B cell (primary cell): ENCODE measurements around the gene DNMBP. TPM values are rescaled to one million over a fixed set of nuclear protein-coding genes. Genes with fewer than 3 reads are reported as not detected.

Source experiments
- ATAC-seq: fragments of 200-7000 bp; cut with Tn5 transposase; one replicate; pipeline ENCODE4 v1.10.0; 2021; ENCODE audit warnings: low read depth, mild to moderate bottlenecking, moderate number of reproducible peaks, moderate library complexity
- CTCF ChIA-PET: fragments of 350-600 bp; sonication (Branson Sonifier 250); formaldehyde crosslinking; loops from one replicate; lab custom pipeline; 2021; ENCODE audit warnings: antibody characterized with exemption, inconsistent platforms; lab: Charles Lee
- POLR2A ChIA-PET: fragments of 350-600 bp; sonication (Branson Sonifier 250); formaldehyde crosslinking; loops from one replicate; lab custom pipeline; 2021; ENCODE audit warnings: antibody characterized with exemption; lab: Charles Lee
- DNase-seq: peaks from one replicate; pipeline ENCODE4 v3.0.0; 2013
- H2AFZ ChIP-seq: 2 replicates; pipeline ENCODE4 v1.6.1; 2012; ENCODE audit warnings: mild to moderate bottlenecking, low read depth, low read length; ENCODE audit not compliant: insufficient read depth, poor library complexity, severe bottlenecking
- H3K27ac ChIP-seq, 2 donors: 1 replicate in 1 of 2; 2 replicates in 1 of 2; pipeline ENCODE4 v1.5.1; 2012 to 2013; ENCODE audit warnings: low read length in 2 of 2, mild to moderate bottlenecking in 2 of 2, moderate library complexity in 1 of 2
- H3K27me3 ChIP-seq, 4 experiments: fragments of 200-600 bp in 1 of 4; sonication (generic) in 1 of 4; replicated peaks in 1 of 4; 1 replicate in 2 of 4; 2 replicates in 2 of 4; pipeline versions ENCODE4 v1.6.1 to v1.7.0; 2013 to 2016; ENCODE audit warnings: low read length in 3 of 4, mild to moderate bottlenecking in 2 of 4, mixed read lengths in 1 of 4, moderate library complexity in 1 of 4; ENCODE audit not compliant: insufficient read depth in 4 of 4, control insufficient read depth in 3 of 4; ENCODE audit errors: control extremely low read depth in 1 of 4
- H3K36me3 ChIP-seq, 2 experiments: replicated peaks in 1 of 2; 1 replicate in 1 of 2; 2 replicates in 1 of 2; pipeline versions ENCODE4 v1.6.1 to v1.7.1; 2013; ENCODE audit warnings: low read length in 1 of 2; ENCODE audit not compliant: insufficient read depth in 2 of 2, control insufficient read depth in 1 of 2; ENCODE audit errors: control extremely low read depth in 1 of 2, extremely low read depth in 1 of 2
- H3K4me1 ChIP-seq, 2 donors: fragments of 200-600 bp in 1 of 2; sonication (generic) in 1 of 2; 1 replicate in 1 of 2; 2 replicates in 1 of 2; pipeline versions ENCODE4 v1.5.1 to v1.6.1; 2013 to 2017; ENCODE audit warnings: low read length in 2 of 2; ENCODE audit not compliant: control insufficient read depth in 2 of 2, insufficient read depth in 2 of 2
- H3K4me2 ChIP-seq: replicated peaks from 2 replicates; pipeline ENCODE3; 2012; ENCODE audit warnings: mild to moderate bottlenecking, low read depth, low read length; ENCODE audit not compliant: poor library complexity, severe bottlenecking
- H3K4me3 ChIP-seq, 5 experiments: fragments of 200-600 bp in 1 of 5; sonication (generic) in 1 of 5; 1 replicate in 3 of 5; 2 replicates in 2 of 5; pipeline versions ENCODE4 v1.5.1 to v1.7.0; 2011 to 2016; ENCODE audit warnings: low read length in 4 of 5, mild to moderate bottlenecking in 4 of 5, low read depth in 2 of 5, control low read depth in 1 of 5, moderate library complexity in 1 of 5; ENCODE audit not compliant: insufficient read depth in 1 of 5; ENCODE audit errors: control extremely low read depth in 1 of 5, extremely low read depth in 1 of 5
- H3K79me2 ChIP-seq: fragments of 200-600 bp; sonication (generic); one replicate; pipeline ENCODE4 v1.6.0; 2016; ENCODE audit warnings: low read length; ENCODE audit not compliant: control insufficient read depth, insufficient read depth
- H3K9ac ChIP-seq: fragments of 200-600 bp; sonication (generic); 2 replicates; pipeline ENCODE4 v1.6.1; 2017; ENCODE audit warnings: mild to moderate bottlenecking, low read length, moderate library complexity
- H3K9me3 ChIP-seq, 3 donors: one replicate each; pipeline versions ENCODE4 v1.6.1 to v1.7.1; 2013; ENCODE audit warnings: low read length in 2 of 3; ENCODE audit not compliant: control insufficient read depth in 2 of 3, insufficient read depth in 1 of 3; ENCODE audit errors: control extremely low read depth in 1 of 3
- H4K20me1 ChIP-seq: 2 replicates; pipeline ENCODE4 v1.6.0; 2012; ENCODE audit warnings: mild to moderate bottlenecking, low read length; ENCODE audit not compliant: insufficient read depth, control insufficient read depth, poor library complexity, severe bottlenecking
- H3K27ac Mint-ChIP-seq: one replicate; pipeline ENCODE4 v1.8.0; 2021; ENCODE audit warnings: mixed read lengths
- H3K27me3 Mint-ChIP-seq: one replicate; pipeline ENCODE4 v1.8.0; 2021; ENCODE audit warnings: mixed read lengths
- H3K4me1 Mint-ChIP-seq: one replicate; pipeline ENCODE4 v1.8.0; 2021; ENCODE audit warnings: mixed read lengths
- H3K4me3 Mint-ChIP-seq: one replicate; pipeline ENCODE4 v1.8.0; 2021; ENCODE audit warnings: mixed read lengths
- H3K9me3 Mint-ChIP-seq: one replicate; pipeline ENCODE4 v1.8.0; 2022; ENCODE audit warnings: mixed read lengths; ENCODE audit not compliant: insufficient read depth
- CTCF ChIP-seq: fragments of 200-600 bp; IDR thresholded peaks from one replicate; pipeline ENCODE4 v1.8.0; 2022; ENCODE audit warnings: antibody characterized with exemption, mild to moderate bottlenecking
- EZH2 ChIP-seq: IDR thresholded peaks from 2 replicates; pipeline ENCODE4 v1.6.1; 2012; ENCODE audit warnings: borderline replicate concordance, low read depth, mild to moderate bottlenecking, moderate library complexity, low read length; ENCODE audit not compliant: insufficient read depth, poor library complexity, severe bottlenecking
- WGBS: methylation state at CpG from one replicate; pipeline ENCODE4 v1.1.5; 2013; ENCODE audit warnings: missing lambda C conversion rate; ENCODE audit not compliant: insufficient coverage; 5-methylcytosine and 5-hydroxymethylcytosine counted together
- intact Hi-C: fragments of 100-400 bp; cut with micrococcal nuclease; formaldehyde crosslinking; loops from one replicate; pipeline ENCODE4 v1.10.0; 2022
- polyA plus RNA-seq: library from polyadenylated mRNA; depleted of rRNA; stranded (reverse); fragments of >200 nt; gene quantifications from 2 replicates; pipeline ENCODE4 v1.2.3, GENCODE V29; 2012
- total RNA-seq, 2 donors: library from RNA; stranded (reverse); fragments of 120-200 nt in 1 of 2; gene quantifications; 1 replicate in 1 of 2; 2 replicates in 1 of 2; pipeline versions ENCODE4 v1.2.3 to v1.2.4, GENCODE V29; 2013 to 2022

The DNMBP gene
- total and polyA plus RNA-seq, 2 donors (not counting 1 experiment from before 2014, with no cell fraction given): 12.8 to 22.6 TPM

GRCh38 chr10:100006243-100006886, 3.4 kb downstream of the DNMBP start:
- Mint-ChIP-seq H3K9me3 (no peaks in the 10 kb centered on the region), H3K4me1 (peaks cover 57% of the 10 kb centered on the region), H3K27ac (peak overlapping the region; percentile 16), H3K4me3 (peak overlapping the region; percentile 42), H3K27me3 (no peaks in the 10 kb centered on the region)
- no peak for DNase-seq
- Histone ChIP-seq H3K27ac (no peak overlapping the region), H2AFZ (no peak overlapping the region), H3K4me3 (no peak overlapping the region), H3K9me3 (no peaks in the 10 kb centered on the region), H4K20me1 (peaks cover 30% of the 10 kb centered on the region), H3K36me3 (no peaks in the 10 kb centered on the region), H3K4me2 (no peak overlapping the region), H3K4me1 (peaks cover 30% of the 10 kb centered on the region in 2 donors), H3K27me3 (no peaks in the 10 kb centered on the region), H3K79me2 (peaks cover 74% of the 10 kb centered on the region), H3K9ac (no peak overlapping the region)
- no peak for ATAC-seq
- intact Hi-C loops: loop anchor here (5.0 kb wide), 1 partner anchor 389 kb away; no protein-coding TSS in a partner anchor
- no peak for TF ChIP-seq CTCF
- TF ChIP-seq EZH2: no peak
- ChIA-PET POLR2A (interaction anchor here (0.7 kb wide), 1 partner anchor 562 kb away, joined by 3 read pairs; no protein-coding TSS in a partner anchor), CTCF (interaction anchor here (0.6 to 7.5 kb wide), 4 partner anchors 12 to 247 kb away, joined by 3 to 75 read pairs (median 6); no protein-coding TSS in a partner anchor)
- WGBS: 70% methylated on average over 2 of the region's 4 CpGs
